WTC11 (cell line): ENCODE results near the gene IFNGR2.

ENCODE experiments used
- TEAD1 ChIP-seq: sonication (generic); formaldehyde crosslinking; IDR thresholded peaks from 2 replicates; pipeline ENCODE4 v1.8.0; 2022; ENCODE audit warnings: mild to moderate bottlenecking, missing genetic modification reagents
- TF ChIP-seq, protein P1 (sequence below): sonication (generic); formaldehyde crosslinking; conservative IDR thresholded peaks from 2 replicates; pipeline ENCODE4 v1.8.1; 2022; ENCODE audit warnings: mild to moderate bottlenecking, missing genetic modification reagents
- TF ChIP-seq, protein P2 (sequence below): sonication (generic); formaldehyde crosslinking; IDR thresholded peaks from 2 replicates; pipeline ENCODE4 v1.8.1; 2023; ENCODE audit warnings: mild to moderate bottlenecking, missing genetic modification reagents, moderate library complexity
- TF ChIP-seq, protein P3 (sequence below): fragments of 200-600 bp; IDR thresholded peaks from 2 replicates; pipeline ENCODE4 v1.8.0; 2022; ENCODE audit warnings: antibody characterized with exemption
- TF ChIP-seq, protein P4 (sequence below): sonication (generic); formaldehyde crosslinking; IDR thresholded peaks from 2 replicates; pipeline ENCODE4 v1.8.1; 2022; ENCODE audit warnings: low read depth, missing genetic modification reagents, borderline replicate concordance

DNA sequence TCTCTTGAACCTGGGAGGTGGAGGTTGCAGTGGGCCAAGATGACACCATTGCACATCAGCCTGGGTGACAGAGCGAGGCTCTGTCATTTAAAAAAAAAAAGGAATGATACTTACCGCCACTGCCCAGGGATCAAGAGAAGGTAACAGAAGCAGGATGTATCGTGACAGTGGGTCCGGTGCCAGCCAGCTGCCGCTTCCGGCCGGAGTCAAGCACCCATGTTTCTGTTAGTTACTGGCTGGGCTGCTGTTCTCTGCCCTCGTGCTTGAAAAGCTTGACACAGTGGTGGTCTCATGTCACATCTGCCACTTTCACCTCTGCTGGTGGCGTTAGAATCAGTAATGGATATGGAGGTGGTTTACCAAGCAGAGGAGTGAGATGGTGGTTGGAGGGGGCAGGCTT, 21.0 kb downstream of the IFNGR2 start:
- TF ChIP-seq, protein P1, sequence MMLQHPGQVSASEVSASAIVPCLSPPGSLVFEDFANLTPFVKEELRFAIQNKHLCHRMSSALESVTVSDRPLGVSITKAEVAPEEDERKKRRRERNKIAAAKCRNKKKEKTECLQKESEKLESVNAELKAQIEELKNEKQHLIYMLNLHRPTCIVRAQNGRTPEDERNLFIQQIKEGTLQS (CRISPR knock-in tag) = no peak
- TF ChIP-seq TEAD1 (CRISPR knock-in tag) = no peak
- TF ChIP-seq, protein P2, sequence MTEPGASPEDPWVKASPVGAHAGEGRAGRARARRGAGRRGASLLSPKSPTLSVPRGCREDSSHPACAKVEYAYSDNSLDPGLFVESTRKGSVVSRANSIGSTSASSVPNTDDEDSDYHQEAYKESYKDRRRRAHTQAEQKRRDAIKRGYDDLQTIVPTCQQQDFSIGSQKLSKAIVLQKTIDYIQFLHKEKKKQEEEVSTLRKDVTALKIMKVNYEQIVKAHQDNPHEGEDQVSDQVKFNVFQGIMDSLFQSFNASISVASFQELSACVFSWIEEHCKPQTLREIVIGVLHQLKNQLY (CRISPR knock-in tag) = no peak
- TF ChIP-seq, protein P3, sequence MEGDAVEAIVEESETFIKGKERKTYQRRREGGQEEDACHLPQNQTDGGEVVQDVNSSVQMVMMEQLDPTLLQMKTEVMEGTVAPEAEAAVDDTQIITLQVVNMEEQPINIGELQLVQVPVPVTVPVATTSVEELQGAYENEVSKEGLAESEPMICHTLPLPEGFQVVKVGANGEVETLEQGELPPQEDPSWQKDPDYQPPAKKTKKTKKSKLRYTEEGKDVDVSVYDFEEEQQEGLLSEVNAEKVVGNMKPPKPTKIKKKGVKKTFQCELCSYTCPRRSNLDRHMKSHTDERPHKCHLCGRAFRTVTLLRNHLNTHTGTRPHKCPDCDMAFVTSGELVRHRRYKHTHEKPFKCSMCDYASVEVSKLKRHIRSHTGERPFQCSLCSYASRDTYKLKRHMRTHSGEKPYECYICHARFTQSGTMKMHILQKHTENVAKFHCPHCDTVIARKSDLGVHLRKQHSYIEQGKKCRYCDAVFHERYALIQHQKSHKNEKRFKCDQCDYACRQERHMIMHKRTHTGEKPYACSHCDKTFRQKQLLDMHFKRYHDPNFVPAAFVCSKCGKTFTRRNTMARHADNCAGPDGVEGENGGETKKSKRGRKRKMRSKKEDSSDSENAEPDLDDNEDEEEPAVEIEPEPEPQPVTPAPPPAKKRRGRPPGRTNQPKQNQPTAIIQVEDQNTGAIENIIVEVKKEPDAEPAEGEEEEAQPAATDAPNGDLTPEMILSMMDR = no peak
- TF ChIP-seq, protein P4, sequence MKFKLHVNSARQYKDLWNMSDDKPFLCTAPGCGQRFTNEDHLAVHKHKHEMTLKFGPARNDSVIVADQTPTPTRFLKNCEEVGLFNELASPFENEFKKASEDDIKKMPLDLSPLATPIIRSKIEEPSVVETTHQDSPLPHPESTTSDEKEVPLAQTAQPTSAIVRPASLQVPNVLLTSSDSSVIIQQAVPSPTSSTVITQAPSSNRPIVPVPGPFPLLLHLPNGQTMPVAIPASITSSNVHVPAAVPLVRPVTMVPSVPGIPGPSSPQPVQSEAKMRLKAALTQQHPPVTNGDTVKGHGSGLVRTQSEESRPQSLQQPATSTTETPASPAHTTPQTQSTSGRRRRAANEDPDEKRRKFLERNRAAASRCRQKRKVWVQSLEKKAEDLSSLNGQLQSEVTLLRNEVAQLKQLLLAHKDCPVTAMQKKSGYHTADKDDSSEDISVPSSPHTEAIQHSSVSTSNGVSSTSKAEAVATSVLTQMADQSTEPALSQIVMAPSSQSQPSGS (CRISPR knock-in tag) = no peak
